ENCODE data around the gene NPHS1.

The NPHS1 gene

GRCh38 chr19:35830986-35831385, 21.3 kb downstream of the NPHS1 start:
- H3K9me2 ChIP-seq (replicated peaks; ENCODE audit: low read depth, low read length): no peaks in the 10 kb centered on the region
- no peaks in the 10 kb centered on the region for H4K20me1 ChIP-seq (ENCODE audit: insufficient read depth, low read length, poor library complexity, severe bottlenecking)
- H2AFZ ChIP-seq (ENCODE audit: low read length): no peak overlapping the region
- H3K4me1 ChIP-seq (ENCODE audit: insufficient read depth, low read length, poor library complexity, severe bottlenecking): no peaks in the 10 kb centered on the region
- no peak for TF ChIP-seq CTCF (conservative IDR thresholded peaks at IDR 0.05; ENCODE audit: low read length)
- no peak for TF ChIP-seq EZH2phosphoT487 (IDR thresholded peaks at IDR 0.05; ENCODE audit: borderline replicate concordance)
- H3K9ac ChIP-seq (ENCODE audit: low read depth, low read length, poor library complexity, severe bottlenecking): no peak overlapping the region
- no peaks in the 10 kb centered on the region for H3K9me3 ChIP-seq (ENCODE audit: insufficient read depth, low read depth, low read length)
- H3K27me3 ChIP-seq (ENCODE audit: insufficient read depth, low read length, poor library complexity, severe bottlenecking): no peaks in the 10 kb centered on the region
- no peaks in the 10 kb centered on the region for H3K79me2 ChIP-seq (ENCODE audit: insufficient read depth, low read length)
- no peak overlapping the region for H3K4me3 ChIP-seq (ENCODE audit: low read length, poor library complexity, severe bottlenecking)
- no peak overlapping the region for H3K4me2 ChIP-seq (ENCODE audit: low read depth, low read length, poor library complexity, severe bottlenecking)
- no peaks in the 10 kb centered on the region for H3F3A ChIP-seq (ENCODE audit: low read depth)
- no peaks in the 10 kb centered on the region for H3K36me3 ChIP-seq (ENCODE audit: insufficient read depth, low read length)

GRCh38 chr19:35828692-35829301, 23.5 kb downstream of the NPHS1 start:
- no peak overlapping the region for H3K9ac ChIP-seq (ENCODE audit: low read depth, low read length, poor library complexity, severe bottlenecking)
- H3K27me3 ChIP-seq (ENCODE audit: insufficient read depth, low read length, poor library complexity, severe bottlenecking): no peaks in the 10 kb centered on the region
- no peak overlapping the region for H2AFZ ChIP-seq (ENCODE audit: low read length)
- H3K9me2 ChIP-seq (replicated peaks; ENCODE audit: low read depth, low read length): no peaks in the 10 kb centered on the region
- H3K9me3 ChIP-seq (ENCODE audit: insufficient read depth, low read depth, low read length): no peaks in the 10 kb centered on the region
- no peak overlapping the region for H3K4me3 ChIP-seq (ENCODE audit: low read length, poor library complexity, severe bottlenecking)
- H3K79me2 ChIP-seq (ENCODE audit: insufficient read depth, low read length): no peaks in the 10 kb centered on the region
- no peaks in the 10 kb centered on the region for H4K20me1 ChIP-seq (ENCODE audit: insufficient read depth, low read length, poor library complexity, severe bottlenecking)
- no peaks in the 10 kb centered on the region for H3F3A ChIP-seq (ENCODE audit: low read depth)
- no peaks in the 10 kb centered on the region for H3K36me3 ChIP-seq (ENCODE audit: insufficient read depth, low read length)
- H3K4me1 ChIP-seq (ENCODE audit: insufficient read depth, low read length, poor library complexity, severe bottlenecking): no peaks in the 10 kb centered on the region
- H3K4me2 ChIP-seq (ENCODE audit: low read depth, low read length, poor library complexity, severe bottlenecking): no peak overlapping the region
- TF ChIP-seq CTCF (conservative IDR thresholded peaks at IDR 0.05; ENCODE audit: low read length) (no peak), EZH2phosphoT487 (IDR thresholded peaks at IDR 0.05; ENCODE audit: borderline replicate concordance) (no peak)

- Histone ChIP-seq H3K9ac (ENCODE audit: low read depth, low read length, poor library complexity, severe bottlenecking) (no peak overlapping the region), H4K20me1 (ENCODE audit: insufficient read depth, low read length, poor library complexity, severe bottlenecking) (no peaks in the 10 kb centered on the region), H3K36me3 (ENCODE audit: insufficient read depth, low read length) (no peaks in the 10 kb centered on the region), H3K4me3 (ENCODE audit: low read length, poor library complexity, severe bottlenecking) (no peak overlapping the region), H3K4me2 (ENCODE audit: low read depth, low read length, poor library complexity, severe bottlenecking) (no peak overlapping the region), H3K79me2 (ENCODE audit: insufficient read depth, low read length) (no peaks in the 10 kb centered on the region), H3F3A (ENCODE audit: low read depth) (no peaks in the 10 kb centered on the region), H3K27me3 (ENCODE audit: insufficient read depth, low read length, poor library complexity, severe bottlenecking) (no peaks in the 10 kb centered on the region), H2AFZ (ENCODE audit: low read length) (no peak overlapping the region), H3K4me1 (ENCODE audit: insufficient read depth, low read length, poor library complexity, severe bottlenecking) (peaks cover 6% of the 10 kb centered on the region), H3K9me3 (ENCODE audit: insufficient read depth, low read depth, low read length) (no peaks in the 10 kb centered on the region), H3K9me2 (replicated peaks; ENCODE audit: low read depth, low read length) (no peaks in the 10 kb centered on the region)
- TF ChIP-seq EZH2phosphoT487 (IDR thresholded peaks at IDR 0.05; ENCODE audit: borderline replicate concordance) (no peak), CTCF (conservative IDR thresholded peaks at IDR 0.05; ENCODE audit: low read length) (no peak)
Measured at GRCh38 chr19:35824150-35824549, 28.2 kb downstream of the NPHS1 start.

Data from Loucy (cell line).